ENCODE results near the gene DLGAP1.

DLGAP1 gene

GRCh38 chr18:3510024-3510423, 945.1 kb downstream of the DLGAP1 start:
- no peak for DNase-seq

GRCh38 chr18:3508576-3509549, 946.2 kb downstream of the DLGAP1 start:
- DNase-seq = no peak

GRCh38 chr18:3504637-3505036, 950.5 kb downstream of the DLGAP1 start:
- DNase-seq = no peak

- DNase-seq = no peak
These were observed 952.5 kb downstream of the DLGAP1 start for GRCh38 chr18:3502650-3503049.

- no peak for DNase-seq
These were observed 955.1 kb downstream of the DLGAP1 start for GRCh38 chr18:3500016-3500415.

GRCh38 chr18:3499501-3499900, 955.6 kb downstream of the DLGAP1 start:
- DNase-seq = no peak

GRCh38 chr18:3498698-3499471, 956.2 kb downstream of the DLGAP1 start:
- peak; percentile 30 for DNase-seq

- DNase-seq = no peak
These were observed 959.2 kb downstream of the DLGAP1 start for GRCh38 chr18:3495691-3496430.

- DNase-seq = no peak
These were observed 960.5 kb downstream of the DLGAP1 start for GRCh38 chr18:3494569-3494968.

- no peak for DNase-seq
These were observed 960.9 kb downstream of the DLGAP1 start for GRCh38 chr18:3494245-3494526.

- no peak for DNase-seq
These were observed 961.4 kb downstream of the DLGAP1 start for GRCh38 chr18:3493501-3494244.

- DNase-seq = no peak
These were observed 962.4 kb downstream of the DLGAP1 start for GRCh38 chr18:3492721-3493120.

GRCh38 chr18:3491981-3492555, 963.0 kb downstream of the DLGAP1 start:
- DNase-seq = no peak

GRCh38 chr18:3489462-3489861, 965.6 kb downstream of the DLGAP1 start:
- no peak for DNase-seq

- no peak for DNase-seq
These were observed 968.6 kb downstream of the DLGAP1 start for GRCh38 chr18:3486512-3486911.

GRCh38 chr18:3485153-3486149, 969.7 kb downstream of the DLGAP1 start:
- DNase-seq = no peak

GRCh38 chr18:3482258-3482657, 972.8 kb downstream of the DLGAP1 start:
- DNase-seq = no peak

- peak; percentile 12 for DNase-seq
These were observed 973.4 kb downstream of the DLGAP1 start for GRCh38 chr18:3481696-3482210.

- no peak for DNase-seq
These were observed 974.1 kb downstream of the DLGAP1 start for GRCh38 chr18:3480827-3481573.

GRCh38 chr18:3479978-3480509, 975.1 kb downstream of the DLGAP1 start:
- DNase-seq = no peak
